ENCODE results near the gene SLC25A12.

DNA sequence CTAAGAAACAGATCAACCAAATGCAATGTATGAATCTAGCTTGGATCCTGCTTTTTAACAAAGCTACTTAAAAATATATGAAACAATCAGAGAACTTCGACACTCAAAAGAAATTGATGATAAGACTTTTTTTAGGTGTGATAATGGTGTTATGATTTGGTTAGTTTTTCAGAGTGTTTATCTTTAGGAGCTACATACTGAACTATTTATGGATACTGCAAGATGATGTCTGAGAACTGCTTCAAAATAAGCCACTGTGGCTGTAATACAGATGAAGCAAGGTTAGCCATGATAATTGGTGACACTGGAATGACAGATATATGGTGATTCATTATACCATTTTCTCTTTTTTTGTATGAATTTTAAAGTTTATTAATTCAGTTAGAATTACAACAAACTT, 14.2 kb downstream of the SLC25A12 start:
- TF ChIP-seq, protein P1, sequence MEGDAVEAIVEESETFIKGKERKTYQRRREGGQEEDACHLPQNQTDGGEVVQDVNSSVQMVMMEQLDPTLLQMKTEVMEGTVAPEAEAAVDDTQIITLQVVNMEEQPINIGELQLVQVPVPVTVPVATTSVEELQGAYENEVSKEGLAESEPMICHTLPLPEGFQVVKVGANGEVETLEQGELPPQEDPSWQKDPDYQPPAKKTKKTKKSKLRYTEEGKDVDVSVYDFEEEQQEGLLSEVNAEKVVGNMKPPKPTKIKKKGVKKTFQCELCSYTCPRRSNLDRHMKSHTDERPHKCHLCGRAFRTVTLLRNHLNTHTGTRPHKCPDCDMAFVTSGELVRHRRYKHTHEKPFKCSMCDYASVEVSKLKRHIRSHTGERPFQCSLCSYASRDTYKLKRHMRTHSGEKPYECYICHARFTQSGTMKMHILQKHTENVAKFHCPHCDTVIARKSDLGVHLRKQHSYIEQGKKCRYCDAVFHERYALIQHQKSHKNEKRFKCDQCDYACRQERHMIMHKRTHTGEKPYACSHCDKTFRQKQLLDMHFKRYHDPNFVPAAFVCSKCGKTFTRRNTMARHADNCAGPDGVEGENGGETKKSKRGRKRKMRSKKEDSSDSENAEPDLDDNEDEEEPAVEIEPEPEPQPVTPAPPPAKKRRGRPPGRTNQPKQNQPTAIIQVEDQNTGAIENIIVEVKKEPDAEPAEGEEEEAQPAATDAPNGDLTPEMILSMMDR (IDR thresholded peaks at IDR 0.05) = no peak
- no peak for TF ChIP-seq EZH2 (IDR thresholded peaks at IDR 0.05; ENCODE audit: borderline replicate concordance, insufficient read depth, low read depth, low read length, poor library complexity, severe bottlenecking)
